Activated CD4-positive, alpha-beta T cell treated with anti-CD3 and anti-CD28 coated beads, Interleukin-2, amount 10 ng/mL, durations not matched to agents 7 days and 5 days (primary cell): ENCODE measurements around the gene FAM151A. TPM values are rescaled to one million over a fixed set of nuclear protein-coding genes. Genes with fewer than 3 reads are reported as not detected.

Source experiments
- CTCF ChIA-PET: fragments of 350-600 bp; sonication (Branson Sonifier 250); formaldehyde crosslinking; loops from one replicate; lab custom pipeline; 2021; ENCODE audit warnings: antibody characterized with exemption; lab: Charles Lee
- POLR2A ChIA-PET: fragments of 350-600 bp; sonication (Branson Sonifier 250); formaldehyde crosslinking; loops from one replicate; lab custom pipeline; 2021; ENCODE audit warnings: antibody characterized with exemption; lab: Charles Lee
- DNase-seq: peaks from one replicate; pipeline ENCODE4 v3.0.0-alpha.2; 2020
- H3K27ac Mint-ChIP-seq: one replicate; pipeline ENCODE4 v1.8.0; 2021; ENCODE audit warnings: mild to moderate bottlenecking, moderate library complexity, mixed read lengths
- H3K27me3 Mint-ChIP-seq: one replicate; pipeline ENCODE4 v1.8.0; 2021; ENCODE audit warnings: mixed read lengths
- H3K36me3 Mint-ChIP-seq: one replicate; pipeline ENCODE4 v1.8.0; 2021; ENCODE audit warnings: low read depth, mixed read lengths
- H3K4me1 Mint-ChIP-seq: one replicate; pipeline ENCODE4 v1.8.0; 2021; ENCODE audit warnings: mixed read lengths
- H3K4me3 Mint-ChIP-seq: one replicate; pipeline ENCODE4 v1.8.0; 2021; ENCODE audit warnings: mild to moderate bottlenecking, moderate library complexity, mixed read lengths
- H3K9me3 Mint-ChIP-seq: one replicate; pipeline ENCODE4 v1.8.0; 2021; ENCODE audit warnings: mixed read lengths
- total RNA-seq, 2 experiments: library from RNA; stranded (reverse); gene quantifications; one replicate each; pipeline ENCODE4 v1.2.3, GENCODE V29; 2021

The FAM151A gene
- total RNA-seq, 2 experiments from 2014 or later, result not detected

DNA sequence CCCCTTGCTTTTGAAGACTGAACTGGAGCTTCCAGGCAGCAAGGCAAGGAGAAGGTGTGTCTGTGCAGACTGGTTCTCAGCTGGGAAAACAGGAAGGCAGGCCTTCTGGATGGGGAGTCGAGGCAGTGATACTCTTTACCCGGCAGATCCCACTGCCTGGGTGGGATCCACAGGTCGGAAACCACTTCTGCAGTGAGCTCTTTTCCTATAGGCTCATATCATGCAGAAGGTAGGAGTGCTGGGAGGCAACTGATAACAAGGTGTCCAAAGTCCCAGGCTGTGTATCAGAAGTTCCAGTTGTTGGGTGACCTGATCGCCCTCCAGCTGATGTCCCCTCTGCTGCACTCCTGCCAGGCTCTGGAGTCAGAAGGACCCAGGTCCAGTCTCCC, 58.2 kb downstream of the FAM151A start:
- H3K27ac Mint-ChIP-seq, result no peak overlapping the region
- no peaks in the 10 kb centered on the region for H3K27me3 Mint-ChIP-seq
- no peaks in the 10 kb centered on the region for H3K9me3 Mint-ChIP-seq
- peaks cover 5% of the 10 kb centered on the region for H3K4me1 Mint-ChIP-seq
- no peaks in the 10 kb centered on the region for H3K36me3 Mint-ChIP-seq
- ChIA-PET POLR2A (no interaction called here), CTCF (interaction anchor here (1.0 kb wide), 1 partner anchor 9 kb away, joined by 3 read pairs; no protein-coding TSS in a partner anchor)
- no peak overlapping the region for H3K4me3 Mint-ChIP-seq
- no peak for DNase-seq

DNA sequence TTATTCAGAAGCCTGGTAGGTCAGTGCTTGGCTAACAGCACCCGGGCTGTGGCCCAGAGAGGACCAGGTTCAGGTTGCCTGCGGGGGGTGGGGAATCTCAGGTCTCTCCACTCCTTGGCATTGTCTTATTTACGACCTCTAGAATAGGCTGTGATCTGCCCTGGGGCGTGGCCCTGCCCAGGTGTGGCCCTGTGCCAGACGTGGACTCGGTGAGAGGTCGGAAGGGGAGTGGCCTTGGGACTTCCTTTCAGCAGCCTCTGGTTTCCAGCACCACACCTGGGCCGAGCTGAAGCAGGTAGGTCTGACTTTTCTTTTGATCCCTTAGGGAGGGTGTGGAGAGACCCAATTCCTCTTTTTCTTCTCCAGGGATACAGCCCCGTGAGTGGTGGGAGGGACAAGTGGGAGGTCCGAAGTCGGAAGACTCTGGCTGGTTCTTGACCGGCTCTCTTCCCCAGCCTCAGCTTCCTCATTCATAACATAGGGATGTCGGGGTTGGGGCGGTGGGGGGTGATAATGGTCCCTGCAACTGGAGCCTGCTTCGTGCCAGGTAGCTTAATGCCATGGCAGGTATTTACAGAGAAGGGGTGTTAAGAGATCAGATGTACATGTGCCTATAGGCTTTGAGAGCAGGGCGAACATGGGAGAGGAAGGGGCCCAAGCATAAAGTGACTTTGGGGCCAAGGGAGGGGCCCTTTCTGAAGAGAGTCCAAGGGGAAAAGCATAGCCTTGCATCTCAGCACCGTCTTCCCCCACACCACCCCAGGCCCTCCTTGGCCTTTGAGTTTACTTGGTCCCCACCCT, 58.8 kb downstream of the FAM151A start:
- H3K9me3 Mint-ChIP-seq, result no peaks in the 10 kb centered on the region
- no peak for DNase-seq
- H3K36me3 Mint-ChIP-seq, result no peaks in the 10 kb centered on the region
- H3K27me3 Mint-ChIP-seq, result no peaks in the 10 kb centered on the region
- no peak overlapping the region for H3K4me3 Mint-ChIP-seq
- H3K4me1 Mint-ChIP-seq, result peaks cover 5% of the 10 kb centered on the region
- POLR2A ChIA-PET, result no interaction called here
- no peak overlapping the region for H3K27ac Mint-ChIP-seq
- CTCF ChIA-PET, result interaction anchor here (0.5 to 1.0 kb wide), 3 partner anchors 10 to 301 kb away, joined by 3 to 4 read pairs (median 3); no protein-coding TSS in a partner anchor

- no peak overlapping the region for H3K4me3 Mint-ChIP-seq
- H3K27me3 Mint-ChIP-seq, result peaks cover 6% of the 10 kb centered on the region
- CTCF ChIA-PET, result interaction anchor here (0.6 kb wide), 1 partner anchor 942 kb away, joined by 3 read pairs; no protein-coding TSS in a partner anchor
- POLR2A ChIA-PET, result no interaction called here
- H3K36me3 Mint-ChIP-seq, result no peaks in the 10 kb centered on the region
- H3K27ac Mint-ChIP-seq, result no peak overlapping the region
- peaks cover 5% of the 10 kb centered on the region for H3K4me1 Mint-ChIP-seq
- DNase-seq, result no peak
- H3K9me3 Mint-ChIP-seq, result peaks cover 8% of the 10 kb centered on the region
Observed at GRCh38 chr1:54559771-54560231, 63.5 kb downstream of the FAM151A start.

Other genes starting within 250 kb of the FAM151A start
- 100 to 1,000 TPM in 1 of 2 experiments, 10 to 100 TPM in 1; 93.4 to 127 TPM for gene SSBP3, start 217.1 kb downstream of the FAM151A start, total RNA-seq
- gene ACOT11, start 75.3 kb downstream of the FAM151A start, total RNA-seq, result 1 to 10 TPM; 1.9 to 2.0 TPM
- under 1 TPM in 1 of 2 experiments, not detected in 1; 0.12 TPM for gene MROH7, start 18.3 kb upstream of the FAM151A start, total RNA-seq
- gene TTC4, start 92.3 kb upstream of the FAM151A start, total RNA-seq, result 10 to 100 TPM; 18.4 to 19.5 TPM
- 1 to 10 TPM; 3.2 to 4.3 TPM for gene PARS2, start 141.0 kb upstream of the FAM151A start, total RNA-seq
- 10 to 100 TPM in 1 of 2 experiments, 1 to 10 TPM in 1; 9.9 to 10.6 TPM for gene TTC22, start 177.8 kb upstream of the FAM151A start, total RNA-seq